NCI-H2196 treated with DMSO at 0.1 percent for 48 hours (cell line): Measurements from ENCODE around the gene FAM43A.

Experiments
- DNase-seq: peaks from one replicate; lab custom pipeline; 2025; ENCODE audit not compliant: unreplicated experiment; lab: John Stamatoyannopoulos, UW

The FAM43A gene

DNA sequence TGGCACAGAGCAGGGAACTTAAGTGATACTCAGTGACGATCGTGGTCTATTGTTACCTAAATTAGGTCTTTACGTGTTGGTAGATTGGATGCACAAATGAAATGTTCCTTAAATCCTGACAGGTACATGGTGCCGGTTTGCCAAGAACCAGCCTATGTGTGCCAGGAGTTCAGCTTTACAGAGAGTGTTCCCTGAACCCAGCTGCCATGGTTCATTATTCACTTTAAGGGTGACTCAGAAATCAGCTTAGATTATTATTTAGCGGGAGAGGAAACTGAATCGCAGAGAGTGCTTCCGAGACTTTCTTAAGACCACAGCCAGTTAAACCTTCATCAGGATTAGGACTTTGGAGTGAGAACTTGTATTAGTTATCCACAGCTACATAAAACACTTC lies 21.5 kb downstream of the FAM43A start:
- DNase-seq, result no peak

DNA sequence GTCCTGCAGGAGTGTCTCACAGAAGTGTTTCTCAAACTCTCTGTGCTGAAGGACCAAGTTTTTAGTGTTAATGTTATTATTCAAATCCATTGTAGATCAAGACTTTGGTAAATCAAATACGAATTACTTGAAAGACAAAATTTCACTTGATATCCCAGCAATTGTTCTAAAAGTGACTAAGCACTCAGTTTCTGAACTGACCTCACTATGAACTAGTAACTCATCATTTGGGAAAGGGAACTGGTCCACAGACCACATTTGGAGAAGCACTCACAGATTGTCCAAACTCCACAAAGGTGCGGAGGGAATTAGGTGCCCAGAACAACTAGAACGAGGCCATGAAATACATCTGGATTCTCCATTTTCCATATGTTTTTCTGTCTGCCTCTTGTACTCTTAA lies 25.6 kb downstream of the FAM43A start:
- no peak for DNase-seq

DNA sequence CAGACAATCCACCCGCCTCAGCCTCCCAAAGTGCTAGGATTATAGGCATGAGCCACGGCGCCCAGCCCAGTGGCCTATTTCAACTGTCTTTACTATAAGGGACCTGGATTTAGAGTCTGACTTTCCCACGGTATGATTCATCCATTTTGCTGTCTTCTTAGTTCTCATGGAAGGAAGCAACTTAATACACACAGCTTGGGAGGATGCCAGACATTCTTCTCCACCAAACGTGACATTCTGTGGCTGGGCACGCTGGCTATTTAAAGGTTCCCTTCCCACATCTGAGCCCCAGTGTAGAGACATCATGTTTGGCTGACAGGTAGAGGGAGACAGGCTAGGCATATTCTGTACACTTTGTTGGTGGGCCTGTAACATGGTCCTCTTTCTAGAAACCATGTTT lies 26.2 kb downstream of the FAM43A start:
- no peak for DNase-seq

DNA sequence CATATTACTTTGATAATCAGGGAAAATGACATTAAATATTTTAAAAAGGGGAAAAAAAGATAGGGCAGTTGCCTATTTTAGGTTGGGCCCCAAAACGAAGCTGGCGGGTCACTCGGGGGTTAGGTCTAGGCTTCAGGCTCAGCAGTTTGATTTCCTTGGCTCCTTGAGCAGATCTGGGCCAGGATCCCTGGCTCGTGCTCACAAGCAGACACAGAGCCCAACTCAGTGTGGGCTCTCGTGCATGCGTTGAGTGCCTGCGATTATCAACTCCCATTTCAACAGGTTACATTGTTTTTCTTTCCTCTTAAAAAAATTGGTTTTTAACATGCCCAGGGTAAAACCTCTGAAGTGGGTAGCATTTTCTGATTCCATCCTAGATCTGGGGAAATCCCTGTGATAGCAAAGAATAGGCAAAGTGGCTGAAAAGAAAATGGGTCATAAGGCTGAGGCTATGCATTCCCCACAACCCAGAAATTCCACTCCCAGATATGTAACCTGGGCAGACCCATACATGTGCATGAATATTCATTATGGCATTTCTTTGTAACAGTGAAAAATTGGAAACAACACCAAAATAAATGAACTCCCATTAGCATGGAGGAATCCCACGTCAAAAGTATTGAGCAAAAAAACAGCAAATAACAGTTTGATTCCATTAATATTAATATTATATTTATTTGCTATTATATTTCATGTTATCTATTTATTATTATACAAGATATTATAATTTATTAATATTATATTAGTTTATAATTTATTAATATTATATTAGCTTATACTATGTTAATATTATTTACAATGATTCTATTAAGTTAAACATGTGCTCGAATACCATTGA lies 27.8 kb downstream of the FAM43A start:
- no peak for DNase-seq

DNA sequence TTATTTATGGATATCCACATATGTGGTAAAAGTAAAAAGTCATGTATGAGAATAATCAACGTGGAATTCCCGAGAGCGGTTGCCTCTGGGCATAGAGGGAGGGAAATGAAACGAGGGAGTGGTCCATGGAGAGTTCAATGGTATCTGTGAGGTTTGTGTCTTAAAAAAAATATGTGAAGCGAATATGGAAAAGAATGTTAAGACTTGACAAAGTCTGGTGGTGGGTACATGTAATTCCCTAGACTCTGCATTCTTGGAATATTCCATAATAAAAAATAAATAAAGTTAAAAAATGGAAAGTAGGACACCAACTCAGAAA lies 28.4 kb downstream of the FAM43A start:
- DNase-seq, result no peak

DNA sequence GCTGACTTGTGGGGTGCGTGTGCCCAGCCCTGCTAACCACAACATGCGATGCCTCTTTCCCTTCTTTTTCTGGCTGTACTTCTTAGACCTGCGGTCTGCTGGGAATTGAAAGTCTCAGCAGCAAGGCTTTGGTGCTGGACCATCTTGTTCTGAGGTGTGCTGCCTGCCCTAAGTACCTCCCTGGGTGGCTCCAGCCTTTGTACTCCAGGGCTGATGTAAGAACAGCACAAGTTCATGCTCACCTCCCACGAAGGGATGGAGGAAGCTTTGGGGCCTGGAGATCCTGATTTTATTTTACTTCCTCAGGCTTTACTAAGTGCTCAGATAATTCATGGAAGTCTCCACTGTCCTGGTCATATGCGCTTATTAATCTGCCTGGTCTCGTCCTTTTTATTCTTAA lies 28.9 kb downstream of the FAM43A start:
- no peak for DNase-seq

DNA sequence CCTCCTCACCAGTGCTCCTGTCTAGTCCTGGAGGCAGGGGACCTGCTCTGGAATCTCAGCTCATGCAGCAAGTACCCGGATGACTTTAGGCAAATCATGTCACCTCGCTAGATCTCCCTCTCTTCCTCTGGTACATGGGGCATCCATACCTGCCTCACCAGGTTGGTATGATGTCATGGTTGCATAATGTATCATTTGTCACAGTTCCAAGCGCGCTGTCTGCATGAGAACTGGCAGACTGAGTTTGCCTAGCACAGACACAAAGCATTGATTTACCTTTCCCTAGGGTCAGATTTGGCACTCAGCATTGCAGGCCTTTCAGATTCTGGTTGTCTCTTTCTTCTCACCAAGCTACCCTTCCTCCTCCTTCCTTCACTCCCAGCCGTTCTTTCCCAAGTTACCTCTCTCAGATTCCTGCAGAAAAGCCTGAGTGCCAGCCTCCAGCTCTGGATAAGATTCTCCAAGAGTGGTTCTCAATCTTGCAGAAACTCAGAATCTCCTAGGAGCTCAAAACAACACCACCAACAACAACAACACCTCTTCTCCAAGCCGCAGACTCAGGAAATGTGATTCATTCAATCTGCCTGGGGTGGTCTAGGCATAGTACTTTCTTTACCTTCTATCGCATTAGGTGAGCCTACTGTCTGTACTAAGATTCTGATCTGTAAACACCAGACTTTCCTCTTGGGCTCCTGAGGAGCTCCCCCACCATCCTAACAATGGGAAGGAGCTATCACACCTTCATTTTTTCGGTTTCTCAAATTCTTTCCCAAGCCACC lies 29.5 kb downstream of the FAM43A start:
- DNase-seq, result no peak

DNA sequence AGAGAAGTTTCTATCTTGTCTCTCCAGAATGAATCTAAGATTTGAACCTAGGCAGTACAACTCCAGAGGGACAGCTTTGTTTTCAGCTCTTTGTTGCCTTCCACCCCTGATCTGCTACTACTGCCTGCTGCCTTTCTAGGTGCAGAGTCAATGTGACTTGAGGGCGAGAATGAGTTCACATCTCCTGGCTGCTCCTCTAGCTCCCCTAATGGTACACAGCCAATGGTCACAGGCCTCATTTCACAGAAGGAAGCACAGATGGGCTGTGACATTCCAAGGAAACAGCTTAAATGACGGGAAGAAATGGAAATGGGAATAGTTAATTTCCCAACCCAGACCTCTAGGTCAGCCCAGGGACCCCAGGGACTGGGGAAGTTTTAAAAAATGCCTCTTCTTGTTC lies 32.4 kb downstream of the FAM43A start:
- no peak for DNase-seq

DNA sequence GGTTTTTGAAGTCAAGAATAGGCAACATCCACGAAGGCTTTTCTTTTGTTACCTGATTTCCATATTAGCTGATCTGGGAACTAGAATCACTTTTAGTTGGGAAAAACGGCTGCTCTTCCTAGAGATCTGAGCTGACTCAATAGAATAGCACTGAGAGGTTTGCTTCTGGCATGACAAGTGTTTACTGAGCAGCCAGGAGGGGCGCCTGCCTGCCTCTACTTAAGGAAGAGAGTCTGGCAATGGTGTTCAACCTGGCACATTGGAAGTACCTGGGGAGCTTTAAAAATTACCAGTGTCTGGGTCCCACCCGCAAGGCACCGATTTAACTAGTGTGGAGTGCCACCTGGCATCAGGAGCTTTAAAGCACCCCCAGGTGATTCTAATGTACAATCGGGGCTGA lies 34.4 kb downstream of the FAM43A start:
- DNase-seq, result no peak

DNA sequence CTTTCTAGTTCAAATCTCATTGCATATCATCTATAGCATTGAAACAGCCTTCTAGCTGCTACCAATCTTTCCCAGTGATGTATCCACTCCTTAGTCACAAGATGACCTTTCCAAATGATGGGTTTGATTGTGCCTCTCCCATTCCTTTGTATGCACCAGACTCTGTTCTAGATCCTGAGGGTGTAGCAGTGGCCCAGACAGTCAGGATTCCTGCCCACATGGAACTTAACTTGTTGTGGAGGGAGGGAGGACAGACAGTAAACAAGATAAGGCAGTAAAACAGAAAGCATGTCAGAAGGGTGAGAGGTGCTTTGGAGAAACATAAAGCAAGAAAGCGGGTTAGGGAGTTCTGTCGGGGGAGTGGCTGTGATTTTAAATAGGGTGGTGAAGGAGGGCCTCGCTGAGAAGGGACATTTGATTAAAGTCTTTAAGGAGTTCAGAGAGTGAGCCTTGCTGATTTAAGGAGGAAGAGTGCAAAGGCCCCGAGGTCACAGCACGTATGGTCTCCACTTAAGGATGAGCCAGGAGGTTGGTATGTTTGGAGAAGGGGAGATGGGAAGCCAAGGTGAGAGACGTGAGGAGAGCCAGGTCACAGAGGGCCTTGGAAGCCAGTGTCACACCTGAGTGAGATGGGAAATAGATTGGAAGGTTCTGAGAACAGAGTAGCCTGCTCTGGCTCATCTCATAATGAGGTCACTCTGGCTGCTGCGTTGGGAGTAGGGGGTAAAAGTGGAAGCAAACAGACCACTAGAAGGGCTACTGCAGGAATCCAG lies 38.3 kb downstream of the FAM43A start:
- no peak for DNase-seq

DNA sequence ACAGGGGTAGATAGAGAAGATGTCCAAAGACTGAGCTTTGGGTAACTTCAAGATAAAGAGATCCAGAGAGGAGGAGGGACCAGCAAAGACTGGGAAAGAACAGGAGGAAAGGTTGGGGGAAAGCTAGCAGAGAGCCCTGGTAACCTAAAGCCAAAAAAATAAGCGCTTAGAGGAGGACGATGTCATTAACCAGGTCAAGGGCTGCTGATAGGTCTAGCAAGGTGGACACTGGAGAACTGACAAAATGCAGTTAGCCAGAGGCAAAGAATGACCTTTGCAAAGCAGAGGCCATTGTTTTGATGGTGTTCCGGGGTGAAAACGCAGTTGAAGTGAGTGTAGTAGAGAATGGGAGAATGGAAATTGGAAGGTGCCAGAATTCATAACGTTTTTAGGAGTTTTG lies 39.7 kb downstream of the FAM43A start:
- DNase-seq, result no peak

DNA sequence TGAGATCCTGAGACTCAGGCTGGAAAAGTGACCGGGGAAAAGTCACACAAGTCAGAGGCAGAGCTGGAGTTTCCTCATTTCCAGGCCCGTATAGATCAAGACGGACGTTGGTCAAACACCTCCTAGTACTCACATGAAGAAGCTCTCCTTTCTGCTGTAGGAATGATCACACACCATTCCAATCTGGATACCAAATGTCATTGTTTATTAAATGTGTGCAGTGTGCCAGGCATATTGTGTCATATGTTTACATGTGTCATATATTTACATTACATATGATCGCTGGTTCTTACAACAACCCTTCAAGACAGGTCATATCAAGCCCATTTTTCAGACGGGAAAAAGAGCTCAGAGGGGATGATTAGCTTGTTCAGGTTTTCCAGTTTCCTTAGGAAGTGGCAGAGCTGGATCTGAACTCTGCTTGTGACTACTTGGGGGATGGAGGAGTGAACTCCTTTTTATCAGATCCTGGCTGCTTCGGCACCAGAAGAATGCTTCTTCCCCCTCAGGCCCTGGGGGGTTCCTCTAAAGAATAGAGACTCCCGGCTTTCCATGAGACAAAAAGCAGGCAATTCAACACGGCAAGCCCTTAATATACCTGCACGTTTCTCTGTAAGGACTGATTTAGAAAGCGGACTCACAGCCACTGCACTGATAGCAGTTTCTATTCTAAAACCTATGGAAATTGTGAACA lies 41.9 kb downstream of the FAM43A start:
- DNase-seq, result no peak

DNA sequence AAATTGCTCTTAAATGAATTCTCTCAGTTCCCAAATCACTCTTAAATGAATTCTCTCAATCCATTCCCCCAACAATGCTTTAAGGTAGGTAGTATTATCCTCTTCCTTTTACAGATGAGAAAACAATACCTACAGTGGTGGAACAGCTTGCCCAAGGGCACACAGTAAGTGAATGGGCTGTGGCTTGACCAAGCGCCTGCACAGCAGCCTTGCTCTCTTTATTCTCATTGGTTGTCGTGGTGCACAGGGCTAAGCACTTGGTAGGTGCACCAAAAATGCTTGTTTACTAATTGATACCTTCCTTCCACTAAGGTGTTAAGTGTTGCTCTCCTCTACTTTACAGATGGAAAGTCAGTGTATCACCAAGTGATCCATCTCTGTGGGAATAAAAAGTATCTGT lies 43.3 kb downstream of the FAM43A start:
- DNase-seq, result no peak

DNA sequence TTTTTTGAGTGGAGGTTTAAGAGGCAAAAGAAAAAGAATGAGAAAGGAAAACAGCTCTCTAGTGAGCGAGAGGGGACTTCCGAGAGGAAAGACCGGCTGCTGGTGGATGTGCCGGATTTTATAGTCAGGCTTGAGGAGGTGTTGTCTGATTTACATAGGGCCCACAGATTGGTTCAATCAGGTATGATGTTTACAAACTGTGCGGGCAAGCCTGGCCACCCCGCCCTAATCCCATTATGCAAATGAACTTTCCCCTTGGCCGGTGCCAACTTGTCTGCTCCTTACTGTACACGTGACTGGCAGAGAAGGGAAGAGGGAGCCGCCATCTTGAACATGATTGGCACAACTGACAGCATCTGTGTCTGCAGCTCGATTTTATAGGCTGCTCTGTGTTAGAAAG lies 44.7 kb downstream of the FAM43A start:
- DNase-seq, result peak; percentile 99

DNA sequence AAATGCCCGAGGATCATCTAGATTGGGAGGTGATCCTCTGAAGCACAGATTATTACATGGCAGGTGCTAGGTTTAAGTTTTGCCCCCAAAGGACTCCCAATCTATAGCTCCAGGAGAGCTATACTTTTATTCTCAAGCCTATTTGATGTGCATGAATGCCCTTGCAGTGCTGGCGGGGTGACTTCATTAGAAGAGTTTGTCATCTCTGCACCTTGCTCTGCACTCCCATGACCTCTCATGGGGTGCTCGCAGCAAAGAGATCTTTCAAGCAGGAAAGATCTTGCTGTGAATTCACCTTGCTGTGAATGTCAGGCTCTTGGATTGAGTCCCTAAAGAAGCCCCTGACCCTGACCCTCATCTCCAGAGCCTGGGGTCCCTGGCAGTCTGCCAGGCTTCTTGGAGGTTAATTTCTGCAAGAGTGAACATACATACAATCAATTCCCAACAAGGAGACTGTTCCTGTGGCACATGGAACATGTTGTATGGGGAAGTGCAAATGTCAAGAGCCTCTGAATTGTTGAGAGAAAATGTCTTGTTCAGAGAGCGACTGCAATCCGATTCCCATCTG lies 45.9 kb downstream of the FAM43A start:
- no peak for DNase-seq

DNA sequence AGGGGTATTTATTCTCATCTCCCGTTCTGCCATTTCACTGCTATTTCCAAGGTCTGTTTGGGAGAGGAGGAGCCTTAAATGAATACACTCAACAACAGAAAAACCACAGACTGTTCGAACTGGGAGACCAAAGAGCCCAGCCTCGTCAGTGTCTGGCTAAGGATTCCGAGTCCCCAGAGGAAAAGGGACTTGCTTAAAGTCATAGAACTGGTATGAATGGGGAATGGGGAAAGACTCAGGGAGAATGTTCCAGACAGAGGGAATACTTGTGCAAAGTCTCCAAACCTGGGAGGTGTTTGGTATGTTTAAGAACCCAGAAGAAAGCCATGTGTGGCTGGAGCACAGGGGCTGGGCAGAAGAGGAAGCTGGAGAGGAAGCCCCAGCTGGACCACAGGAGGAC lies 46.9 kb downstream of the FAM43A start:
- DNase-seq, result no peak

DNA sequence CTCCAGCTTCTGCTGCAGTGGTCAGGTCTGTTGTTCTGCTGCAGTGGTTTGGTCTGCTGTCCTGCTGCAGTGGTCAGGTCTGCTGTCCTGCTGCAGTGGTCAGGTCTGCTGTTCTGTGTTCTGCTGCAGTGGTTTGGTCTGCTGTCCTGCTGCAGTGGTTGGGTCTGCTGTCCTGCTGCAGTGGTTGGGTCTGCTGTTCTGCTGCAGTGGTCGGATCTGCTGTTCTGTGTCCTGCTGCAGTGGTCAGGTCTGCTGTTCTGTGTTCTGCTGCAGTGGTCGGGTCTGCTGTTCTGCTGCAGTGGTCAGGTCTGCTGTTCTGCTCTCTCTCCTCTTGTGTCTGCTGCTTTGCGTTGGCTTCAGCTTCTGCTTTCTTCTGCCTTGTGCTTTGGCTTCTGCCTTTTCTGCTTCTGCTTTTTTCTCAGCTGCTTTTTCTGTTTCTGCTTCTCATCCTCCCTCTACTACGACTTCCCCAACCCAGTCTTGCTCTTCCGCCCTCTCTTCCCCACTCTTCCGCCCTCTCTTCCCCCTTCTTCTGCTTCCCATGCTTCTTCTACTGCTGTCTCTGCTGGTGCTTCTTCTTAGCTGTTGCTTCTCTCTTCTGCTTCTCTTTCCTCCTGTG lies 50.7 kb downstream of the FAM43A start:
- DNase-seq, result no peak

DNA sequence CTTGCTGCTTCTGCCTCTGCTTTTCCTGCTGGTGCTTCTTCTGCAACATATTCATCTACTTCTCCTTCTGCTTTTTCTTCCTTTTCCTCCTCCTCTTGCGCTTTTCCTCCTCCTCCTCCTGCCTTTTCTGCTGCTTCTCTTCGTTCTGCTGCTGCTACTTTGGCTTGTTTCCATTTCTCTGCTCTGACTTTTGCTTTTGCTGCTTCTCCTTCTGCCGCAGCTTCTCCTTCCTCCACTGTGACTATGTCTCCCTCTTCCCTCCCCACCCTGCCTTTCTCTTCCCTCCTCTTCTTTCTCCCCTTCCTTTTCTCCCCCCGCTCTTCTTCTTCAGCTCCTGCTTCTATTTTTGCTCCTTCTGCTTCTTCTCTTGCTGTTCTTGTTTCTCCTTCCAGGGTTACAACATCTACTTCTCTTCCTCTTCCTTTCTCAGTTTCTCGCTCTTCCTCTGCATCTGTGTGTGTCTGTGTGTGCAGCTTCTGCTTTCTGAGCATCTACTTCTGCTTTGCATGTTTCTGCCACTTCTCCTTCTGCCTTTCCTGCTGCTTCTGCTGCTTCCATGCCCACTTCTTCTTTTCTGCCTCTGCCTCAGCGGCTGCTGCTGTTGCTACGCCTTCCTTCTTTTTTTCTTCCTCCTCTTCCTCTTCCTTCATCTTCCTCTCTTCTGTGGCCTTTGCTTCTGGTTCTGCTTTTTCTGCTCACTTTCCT lies 51.4 kb downstream of the FAM43A start:
- no peak for DNase-seq
